Suppressor macrophage treated with lipopolysaccharide for 1 hour (primary cell): ENCODE results near the gene USP4.

ENCODE experiments used
- DNase-seq, 3 donors: peaks; one replicate each; pipeline ENCODE4 v3.0.0-alpha.2; 2020 to 2022

The USP4 gene

GRCh38 chr3:49339941-49340800 lies at the start of gene USP4:
USP4 (minus strand) TSS chr3:49340053; CDS start chr3:49340024, 29 bp downstream.
- DNase-seq = peak; percentile 73 to 88 (median 75)

- no peak for DNase-seq
These were observed 49.4 kb upstream of the USP4 start for GRCh38 chr3:49389297-49389696.

GRCh38 chr3:49388289-49388820 lies 48.5 kb upstream of the USP4 start:
- peak in 2 of 3 donors; percentile 47 to 53 for DNase-seq

GRCh38 chr3:49387721-49388120 lies 47.9 kb upstream of the USP4 start:
- DNase-seq = no peak

GRCh38 chr3:49386056-49386756 lies 46.4 kb upstream of the USP4 start:
- DNase-seq = peak; percentile 44 to 80 (median 72)

- DNase-seq = no peak
These were observed 45.8 kb upstream of the USP4 start for GRCh38 chr3:49385617-49386016.

GRCh38 chr3:49383387-49383786 lies 43.5 kb upstream of the USP4 start:
- no peak for DNase-seq

GRCh38 chr3:49378249-49378895 lies 38.5 kb upstream of the USP4 start:
- no peak for DNase-seq

GRCh38 chr3:49377483-49377882 lies 37.6 kb upstream of the USP4 start:
- DNase-seq = peak; percentile 29 to 44 (median 34)

GRCh38 chr3:49371946-49372345 lies 32.1 kb upstream of the USP4 start:
- no peak for DNase-seq

GRCh38 chr3:49370585-49371290 lies 30.9 kb upstream of the USP4 start:
- DNase-seq = no peak

GRCh38 chr3:49362561-49362960 lies 22.7 kb upstream of the USP4 start:
- no peak for DNase-seq

GRCh38 chr3:49359623-49360022 lies 19.8 kb upstream of the USP4 start:
- DNase-seq = no peak

- DNase-seq = peak in 2 of 3 donors; percentile 33 to 34
These were observed 19.0 kb upstream of the USP4 start for GRCh38 chr3:49358884-49359225.

- peak; percentile 95 to 97 (median 95) for DNase-seq
These were observed 18.5 kb upstream of the USP4 start, which contains the start of gene GPX1 for GRCh38 chr3:49358217-49358883. GPX1 (minus strand) TSS chr3:49358353; CDS start chr3:49358278, 75 bp downstream.

- DNase-seq = peak; percentile 93 to 97 (median 94)
These were observed 17.8 kb upstream of the USP4 start for GRCh38 chr3:49357443-49358216.

- peak; percentile 42 to 60 (median 50) for DNase-seq
These were observed 17.2 kb upstream of the USP4 start for GRCh38 chr3:49357095-49357442.

- no peak for DNase-seq
These were observed 13.1 kb upstream of the USP4 start for GRCh38 chr3:49352890-49353421.

- peak; percentile 88 to 97 (median 93) for DNase-seq
These were observed 12.4 kb upstream of the USP4 start for GRCh38 chr3:49352281-49352680.

GRCh38 chr3:49351521-49352011 lies 11.7 kb upstream of the USP4 start:
- DNase-seq = peak; percentile 77 to 96 (median 92)
